IPS-NIHi7 (cell line): ENCODE results near the gene HJURP.

ENCODE experiments used
- DNase-seq: peaks from one replicate; pipeline ENCODE4 v3.0.0; 2012; ENCODE audit warnings: mixed read lengths; ENCODE audit errors: extremely low spot score

The HJURP gene

GRCh38 chr2:233794128-233794658, 60.1 kb downstream of the HJURP start:
- no peak for DNase-seq

- DNase-seq, result no peak
Observed at GRCh38 chr2:233793465-233794127, 60.7 kb downstream of the HJURP start.

DNA sequence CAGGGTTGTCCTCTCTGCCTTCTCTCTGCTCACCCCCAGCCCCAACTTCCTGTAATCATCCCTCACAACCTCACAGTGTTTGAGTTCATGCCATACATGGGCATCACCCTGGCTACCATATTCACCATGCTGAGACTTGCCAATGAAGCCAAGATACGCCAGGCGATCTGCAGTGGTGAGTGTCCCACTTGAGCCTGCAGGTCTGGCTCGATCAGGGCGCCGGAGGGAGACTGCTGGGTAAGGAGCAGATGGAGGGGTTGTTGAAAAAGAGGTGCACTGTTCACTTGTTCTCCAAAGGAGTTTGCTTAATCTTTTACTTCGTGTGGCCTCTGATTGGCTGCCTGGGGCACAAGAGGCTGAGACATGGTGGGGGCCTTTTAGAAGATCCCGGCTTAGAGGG, 61.6 kb downstream of the HJURP start:
- no peak for DNase-seq

GRCh38 chr2:233791883-233792329, 62.4 kb downstream of the HJURP start:
- no peak for DNase-seq

GRCh38 chr2:233791151-233791882, 63.0 kb downstream of the HJURP start:
- no peak for DNase-seq

DNA sequence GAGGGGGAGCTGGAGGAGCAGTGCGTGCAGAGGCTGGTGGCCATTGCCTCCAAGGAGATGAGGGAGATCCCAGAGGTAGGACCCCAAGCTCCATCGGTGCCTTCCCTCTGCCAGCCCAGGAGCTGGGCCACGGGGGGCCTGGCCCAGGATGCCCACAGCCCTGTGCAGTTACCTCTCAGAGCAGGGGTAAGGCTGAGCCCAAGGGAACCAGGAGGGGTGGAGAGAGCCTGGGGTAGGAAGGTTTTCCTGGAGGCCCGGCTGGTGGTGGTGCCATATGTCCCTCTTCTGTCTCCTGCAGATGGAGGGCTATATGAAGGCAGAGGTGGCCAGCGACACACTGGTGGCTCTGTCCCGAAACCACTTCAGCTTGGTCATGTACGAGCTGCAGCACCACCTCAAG, 64.8 kb downstream of the HJURP start:
- DNase-seq, result no peak
